ENCODE measurements around the gene FBXW5.
A peak's percentile ranks its signal among the peaks of the same experiment; 100 is the strongest.

FBXW5 gene

DNA sequence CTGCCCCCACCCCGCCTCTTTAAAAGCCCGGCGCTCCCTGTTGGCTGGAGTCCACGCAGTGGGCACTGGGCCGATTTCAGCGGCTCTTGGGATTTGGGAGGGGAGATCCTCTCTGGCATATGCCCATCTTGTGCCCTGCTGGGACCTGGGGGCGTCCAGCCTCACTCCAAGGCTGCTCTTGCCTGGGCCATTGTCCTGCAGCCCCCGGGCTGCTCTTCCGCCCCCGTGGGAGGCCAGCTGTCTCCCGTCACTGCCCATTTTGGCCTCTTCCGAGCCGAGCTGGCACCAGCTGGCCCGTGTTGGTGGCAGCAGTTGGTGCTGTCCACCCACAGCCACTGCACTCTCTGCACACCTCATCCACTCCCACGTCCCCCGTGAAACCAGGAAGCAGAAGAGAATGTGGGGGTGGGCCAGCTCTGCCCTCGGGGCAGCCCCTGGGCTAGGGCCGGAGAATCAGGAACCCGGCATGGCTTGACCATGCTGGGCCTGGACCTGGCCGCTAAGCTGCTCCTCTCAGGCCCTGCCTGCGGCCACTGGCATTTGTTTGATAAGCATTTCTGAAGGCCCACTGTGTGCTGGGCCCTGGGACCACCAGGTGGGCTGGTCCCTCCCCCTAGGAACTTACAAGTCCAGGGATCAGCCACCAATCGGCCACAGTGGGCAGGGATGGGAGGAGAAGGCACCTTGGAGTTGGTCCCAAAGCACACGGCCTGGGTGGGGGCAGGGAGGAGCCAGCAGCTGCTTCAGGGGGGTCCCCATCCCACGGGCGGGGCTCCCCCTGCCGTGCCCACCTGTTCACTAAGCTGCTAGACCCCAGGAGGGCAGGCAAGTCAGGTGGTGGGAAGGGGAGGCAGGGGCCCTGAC lies 2.7 kb upstream of the FBXW5 start:
- no peak for ATAC-seq

DNA sequence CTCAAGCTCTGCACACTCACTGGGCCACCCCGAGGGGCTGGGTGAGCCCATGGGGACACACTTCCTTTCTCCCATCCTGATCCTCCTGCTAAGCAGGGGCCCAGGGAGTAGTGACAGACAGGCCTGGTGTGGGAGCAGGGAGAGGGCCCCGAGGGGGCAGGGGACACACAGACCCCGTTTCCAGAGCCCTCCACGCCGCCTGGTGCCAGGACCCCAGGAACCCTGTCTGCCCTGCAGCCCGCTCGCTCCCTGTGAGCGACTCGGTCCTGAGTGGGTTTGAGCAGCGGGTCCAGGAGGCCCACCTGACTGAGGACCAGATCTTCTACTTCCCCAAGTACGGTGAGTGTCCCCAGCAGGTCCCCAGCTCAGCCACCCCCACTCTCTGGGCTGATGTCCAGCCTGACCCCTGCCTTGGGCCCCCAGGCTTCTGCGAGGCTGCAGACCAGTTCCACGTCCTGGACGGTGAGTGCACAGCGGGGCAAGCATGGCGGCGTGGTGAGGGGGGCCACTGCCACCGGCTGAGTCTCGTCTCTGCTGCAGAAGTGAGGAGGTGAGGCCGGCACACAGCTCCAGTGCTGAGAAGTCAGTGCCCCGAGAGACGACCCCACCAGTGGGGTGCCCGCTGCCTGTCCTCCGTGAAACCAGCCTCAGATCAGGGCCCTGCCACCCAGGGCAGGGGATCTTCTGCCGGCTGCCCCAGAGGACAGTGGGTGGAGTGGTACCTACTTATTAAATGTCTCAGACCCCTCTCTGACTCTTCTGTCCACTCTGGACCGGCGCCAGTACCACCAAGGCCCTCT lies 1.9 kb upstream of the FBXW5 start:
- no peak for ATAC-seq

DNA sequence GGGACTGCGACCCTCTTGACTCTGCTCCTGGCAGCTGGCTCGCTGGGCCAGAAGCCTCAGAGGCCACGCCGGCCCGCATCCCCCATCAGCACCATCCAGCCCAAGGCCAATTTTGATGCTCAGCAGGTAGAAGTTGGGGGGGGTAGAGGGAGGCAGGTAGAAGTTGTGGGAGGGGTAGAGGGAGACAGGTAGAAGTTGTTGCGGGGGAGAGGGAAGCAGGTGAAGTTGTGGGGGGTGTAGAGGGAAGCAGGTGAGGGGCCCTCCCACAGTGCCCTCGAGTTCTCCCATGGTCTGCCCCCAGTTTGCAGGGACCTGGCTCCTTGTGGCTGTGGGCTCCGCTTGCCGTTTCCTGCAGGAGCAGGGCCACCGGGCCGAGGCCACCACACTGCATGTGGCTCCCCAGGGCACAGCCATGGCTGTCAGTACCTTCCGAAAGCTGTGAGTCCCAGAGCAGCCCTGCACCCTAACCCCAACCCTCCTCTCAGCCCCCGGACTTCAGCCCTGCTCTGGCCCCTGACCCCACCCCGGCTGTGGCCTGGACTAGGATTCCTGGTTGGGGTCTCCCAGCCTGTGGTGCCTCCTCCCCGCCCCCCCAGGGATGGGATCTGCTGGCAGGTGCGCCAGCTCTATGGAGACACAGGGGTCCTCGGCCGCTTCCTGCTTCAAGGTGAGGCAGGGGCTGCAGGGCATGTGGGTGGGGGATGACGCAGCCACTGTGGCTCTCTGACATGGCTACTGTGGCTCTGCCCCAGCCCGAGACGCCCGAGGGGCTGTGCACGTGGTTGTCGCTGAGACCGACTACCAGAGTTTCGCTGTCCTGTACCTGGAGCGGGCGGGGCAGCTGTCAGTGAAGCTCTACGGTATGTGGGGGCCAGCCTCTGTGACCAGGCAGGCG lies 1.0 kb upstream of the FBXW5 start:
- ATAC-seq: no peak

DNA sequence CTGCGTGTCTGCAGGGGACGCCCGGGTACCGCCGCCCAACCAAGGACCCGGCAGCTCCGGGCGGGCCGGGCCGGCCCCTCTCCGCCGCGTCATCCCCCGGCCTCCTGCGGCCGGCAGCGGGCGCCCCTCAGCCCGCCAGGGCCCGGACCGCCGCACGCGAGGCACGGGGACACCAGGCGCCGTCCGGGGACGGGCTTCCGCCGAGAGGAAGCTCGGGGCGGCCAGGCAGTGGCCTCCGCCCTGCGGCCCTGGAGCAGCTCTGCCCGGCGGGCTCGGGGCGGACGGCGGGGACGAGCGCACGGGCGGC lies 373 bp downstream of the FBXW5 start:
- ATAC-seq: peak; percentile 33 to 39

DNA sequence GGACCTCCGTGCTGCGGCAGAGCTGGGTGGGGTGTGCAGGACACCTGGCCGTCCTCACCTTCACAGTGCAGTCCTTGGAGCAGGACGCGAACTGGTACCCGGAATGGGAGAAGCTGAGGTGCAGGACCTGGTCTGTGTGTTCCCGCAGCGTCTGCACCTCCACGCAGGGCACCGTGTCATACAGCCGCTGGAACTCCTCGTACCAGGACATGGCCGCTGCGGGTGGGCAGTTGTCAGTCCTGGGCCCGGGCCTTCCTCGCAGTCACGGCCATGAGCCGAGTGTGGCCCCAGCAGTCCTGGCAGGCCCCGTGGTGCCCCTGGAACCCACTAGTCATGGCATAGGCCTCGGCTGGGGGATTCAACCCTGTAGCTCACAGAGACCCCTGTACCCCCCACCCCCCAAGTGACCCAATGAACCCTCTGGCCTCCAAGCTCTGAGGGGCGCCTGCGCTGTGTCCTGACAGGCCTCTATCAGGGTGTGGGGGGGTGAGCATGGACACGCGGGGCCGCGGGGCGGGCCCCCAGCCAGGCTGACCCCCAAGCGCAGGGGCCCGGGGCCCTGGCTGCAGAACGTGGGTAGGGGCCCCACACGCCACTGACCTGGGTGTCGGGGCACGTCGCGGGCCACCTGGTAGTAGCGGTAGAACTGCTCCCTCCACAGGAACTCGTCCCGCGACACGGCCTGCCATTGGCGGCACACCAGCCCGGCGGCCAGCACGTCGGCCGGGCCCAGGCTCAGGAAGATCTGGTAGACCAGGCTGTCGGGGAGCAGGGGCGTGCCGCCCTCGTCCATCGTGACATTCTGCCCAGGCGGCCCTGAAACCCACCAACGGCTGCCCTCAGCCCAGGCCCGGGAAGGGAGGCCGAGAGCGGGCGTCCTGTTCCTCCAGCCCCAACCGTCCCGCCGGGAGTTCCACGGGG lies 987 bp downstream of the FBXW5 start:
- ATAC-seq: peak; percentile 16 to 25

DNA sequence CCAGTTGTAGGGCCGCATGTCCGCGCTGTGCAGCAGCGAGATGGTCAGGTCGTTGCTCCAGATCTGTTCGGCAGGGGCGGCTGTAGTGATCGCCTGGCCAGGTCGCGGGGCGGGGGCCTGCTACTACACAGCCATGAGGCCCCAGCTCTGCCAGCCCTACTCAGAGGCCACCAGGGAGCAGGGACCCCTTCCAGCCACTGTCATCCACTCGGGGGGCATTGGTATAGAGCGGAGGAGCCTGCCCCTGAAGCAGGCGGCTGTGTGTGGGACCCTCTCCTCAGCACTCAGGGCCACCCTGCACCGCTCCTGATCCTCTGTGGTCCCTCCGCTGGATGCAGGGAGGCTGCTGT lies 1.7 kb downstream of the FBXW5 start:
- ATAC-seq: no peak

DNA sequence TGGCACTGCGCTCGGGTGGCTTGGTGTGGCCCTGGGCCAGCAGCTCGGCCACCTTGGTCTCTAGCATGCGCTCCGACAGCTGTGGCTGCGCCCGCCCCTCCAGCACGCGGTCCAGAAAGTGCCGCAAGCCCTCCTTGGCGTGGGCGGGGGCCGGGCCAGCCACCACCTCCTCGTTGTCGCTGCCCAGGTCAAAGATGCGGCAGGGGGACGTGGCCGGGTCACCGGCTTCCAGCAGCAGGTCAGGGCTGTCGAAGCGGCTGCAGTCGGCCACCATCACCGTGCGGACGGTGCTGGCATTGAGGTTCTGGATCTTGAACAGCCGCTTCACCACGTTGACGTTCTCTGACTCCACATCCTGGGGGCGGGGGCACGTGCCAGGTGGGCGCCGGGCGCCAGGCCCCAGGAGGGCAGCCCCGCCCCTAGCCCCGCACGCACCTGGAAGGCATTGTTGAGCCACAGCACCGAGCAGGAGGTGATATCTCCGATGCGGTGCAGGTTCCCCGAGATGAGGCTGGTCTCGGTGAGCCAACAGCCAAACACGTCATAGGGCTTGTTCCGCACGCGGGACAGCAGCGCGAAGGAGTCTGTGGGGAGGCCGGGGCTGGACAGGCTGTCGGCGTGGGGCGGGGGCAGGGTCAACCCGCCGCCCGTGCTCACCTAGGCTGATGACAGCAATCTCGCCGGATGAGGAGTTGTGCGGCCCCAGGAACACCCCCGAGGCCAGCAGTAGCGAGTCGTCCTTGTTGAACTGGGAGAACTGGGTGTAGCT lies 2.2 kb downstream of the FBXW5 start:
- ATAC-seq: no peak

DNA sequence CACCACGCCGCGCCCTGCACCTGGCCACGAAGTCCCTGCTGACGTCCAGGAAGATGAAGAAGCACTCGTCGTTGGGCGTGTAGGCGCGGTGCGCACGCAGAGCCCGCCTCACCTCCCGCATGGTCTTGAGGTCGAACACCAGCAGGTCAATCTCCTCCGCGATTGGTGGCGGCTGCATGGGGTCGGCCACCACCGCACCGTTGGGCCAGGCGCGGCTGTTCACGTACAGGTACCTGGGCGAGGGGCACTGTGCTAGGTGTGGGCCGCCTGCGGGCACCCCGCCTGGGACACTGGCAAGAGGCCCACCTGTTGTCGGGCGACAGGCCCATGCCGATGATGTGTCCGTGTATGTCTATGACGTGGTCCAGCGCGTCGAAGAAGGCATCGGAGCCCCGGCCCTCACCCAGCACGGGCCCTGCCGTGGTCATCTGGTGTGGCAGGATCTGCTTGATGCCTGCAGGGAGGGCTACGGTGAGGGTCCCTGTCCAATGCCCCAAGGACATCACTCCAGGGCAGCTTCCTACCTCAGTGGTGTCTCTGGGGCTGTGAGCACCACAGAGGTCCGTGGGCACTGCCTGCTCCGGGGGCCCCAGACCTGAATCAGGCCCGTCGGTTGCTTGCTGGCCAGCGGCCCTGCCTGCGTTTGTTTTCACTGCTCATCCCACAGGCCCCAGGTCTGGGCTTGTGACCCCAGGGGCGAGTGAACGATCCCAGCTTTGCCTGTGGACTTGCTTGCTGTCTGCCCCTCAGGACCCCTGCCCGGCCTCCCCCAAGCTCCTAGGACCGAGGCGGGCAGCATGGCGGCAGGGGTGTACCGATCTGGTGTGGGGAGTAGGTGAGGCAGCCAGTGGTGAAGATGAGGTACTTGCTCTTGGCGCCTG lies 3.1 kb downstream of the FBXW5 start:
- no peak for ATAC-seq

DNA sequence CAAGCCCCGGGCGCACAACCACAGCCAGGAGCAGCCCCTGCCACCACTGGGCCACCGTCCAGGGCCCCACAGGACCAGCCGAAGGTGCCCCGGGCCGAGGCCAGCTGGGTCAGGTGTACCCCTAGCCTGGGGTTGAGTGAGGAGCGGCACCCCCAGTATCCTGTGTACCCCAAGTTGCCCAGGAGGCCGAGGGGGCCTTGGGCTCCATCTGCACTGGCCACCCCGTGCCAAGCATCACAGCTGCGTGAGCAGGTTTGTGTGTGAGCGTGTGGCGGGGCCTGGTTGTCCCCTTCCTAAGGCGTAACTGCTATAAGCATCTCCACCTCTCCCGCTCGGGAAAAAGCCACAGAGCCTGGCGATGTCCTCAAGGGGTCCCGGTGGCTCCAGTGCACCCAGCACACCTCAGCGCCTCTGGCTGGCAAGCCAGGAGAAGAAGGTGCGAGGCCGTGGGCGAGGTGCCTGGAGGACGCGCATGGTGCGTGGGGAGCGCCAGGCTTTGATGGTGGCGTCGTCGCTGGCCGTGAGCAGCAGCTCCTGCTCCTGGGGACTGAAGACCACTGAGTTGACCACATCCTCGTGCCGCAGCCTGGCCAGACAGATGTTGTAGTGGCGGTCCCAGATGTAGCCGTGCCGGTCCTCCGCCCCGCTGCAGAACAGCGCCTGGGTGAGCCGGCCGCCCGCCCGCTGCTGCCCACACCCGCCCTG lies 3.9 kb downstream of the FBXW5 start:
- no peak for ATAC-seq

DNA sequence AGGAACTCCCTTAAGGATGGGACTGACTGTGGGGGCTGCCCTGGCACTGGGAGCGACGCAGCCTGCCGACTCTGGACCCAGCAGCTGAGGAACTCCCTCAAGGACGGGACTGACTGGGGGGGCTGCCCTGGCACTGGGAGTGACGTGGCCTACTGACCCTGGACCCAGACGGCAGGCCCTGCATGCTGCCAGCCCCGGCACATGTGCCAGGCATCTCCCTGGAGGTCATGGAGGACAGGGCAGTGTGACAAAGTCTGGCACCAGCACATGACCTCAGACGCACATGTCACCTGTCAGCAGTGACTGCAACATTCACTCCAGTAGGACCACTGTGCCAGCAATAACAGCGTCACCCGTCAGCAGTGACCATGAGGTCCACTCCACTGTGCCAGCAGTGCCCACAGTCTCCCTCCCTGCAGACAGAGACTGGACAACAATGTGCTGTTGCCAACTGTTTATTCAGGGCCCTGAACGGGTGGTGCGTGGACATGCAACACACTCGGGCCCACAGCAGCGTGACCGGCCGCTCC lies 4.5 kb downstream of the FBXW5 start:
- ATAC-seq: no peak

DNA sequence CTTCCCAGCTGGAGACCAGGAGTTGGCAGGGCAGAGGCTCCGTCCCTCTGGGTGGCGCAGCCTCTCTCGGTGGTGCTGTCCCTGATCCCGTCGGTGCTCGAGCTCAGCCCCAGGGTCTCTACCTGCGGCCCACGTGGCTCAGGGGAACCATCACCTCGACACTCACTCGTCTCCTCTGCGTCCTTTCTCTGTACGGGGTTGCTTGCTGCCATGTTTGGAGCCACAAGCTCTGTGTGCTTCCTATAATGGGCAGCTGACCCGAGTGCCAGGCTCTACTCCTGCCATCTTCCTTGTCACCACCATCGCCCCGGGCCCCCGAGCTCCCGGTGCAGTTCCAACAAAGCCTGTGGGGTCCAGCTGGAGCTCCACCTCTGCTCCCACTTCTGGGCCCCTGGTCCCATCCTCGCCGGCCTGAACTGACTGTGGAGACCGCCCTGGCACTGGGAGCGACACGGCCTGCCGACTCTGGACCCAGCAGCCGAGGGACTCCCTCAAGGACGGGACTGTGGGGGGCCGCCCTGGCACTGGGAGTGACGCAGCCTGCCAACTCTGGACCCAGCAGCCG lies 5.0 kb downstream of the FBXW5 start:
- ATAC-seq: no peak

DNA sequence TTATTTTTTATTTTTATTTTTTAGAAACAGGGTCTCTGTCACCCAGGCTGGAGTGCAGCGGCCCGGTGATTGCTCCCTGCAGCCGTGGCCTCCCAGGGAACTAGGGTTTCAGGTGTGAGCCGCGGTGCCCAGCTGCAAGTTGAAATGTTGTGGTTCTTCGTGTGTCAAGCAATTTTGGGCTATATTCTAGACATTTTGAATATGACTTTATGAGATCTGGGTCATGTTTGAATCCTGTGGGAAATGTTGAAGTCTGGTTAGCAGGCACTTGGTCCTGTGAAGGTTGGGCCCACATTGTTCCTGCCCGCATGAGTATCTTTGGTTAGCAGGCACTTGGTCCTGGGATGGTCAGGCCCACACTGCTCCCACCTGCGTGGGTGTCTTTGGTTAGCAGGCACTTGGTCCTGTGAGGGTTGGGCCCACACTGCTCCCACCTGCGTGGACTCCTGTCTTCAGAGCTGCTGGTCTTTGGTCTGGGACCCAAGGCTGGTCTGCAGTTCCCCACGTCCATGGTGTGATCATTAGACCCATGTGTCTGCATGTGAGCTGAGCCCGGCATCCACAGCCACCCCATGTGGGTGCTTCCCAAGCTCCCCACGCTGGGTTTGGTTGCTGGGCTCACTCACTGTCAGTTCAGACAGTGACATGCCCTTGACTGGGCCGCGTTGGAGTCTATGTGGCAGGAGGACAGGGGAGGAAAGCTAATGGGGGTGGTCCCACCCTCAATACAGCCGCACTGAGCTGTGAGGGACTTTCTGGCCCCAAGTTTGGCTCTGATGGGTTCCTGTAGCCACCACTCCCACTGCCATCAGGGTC lies 7.1 kb downstream of the FBXW5 start:
- peak in 1 of 2 donors; percentile 7 for ATAC-seq

DNA sequence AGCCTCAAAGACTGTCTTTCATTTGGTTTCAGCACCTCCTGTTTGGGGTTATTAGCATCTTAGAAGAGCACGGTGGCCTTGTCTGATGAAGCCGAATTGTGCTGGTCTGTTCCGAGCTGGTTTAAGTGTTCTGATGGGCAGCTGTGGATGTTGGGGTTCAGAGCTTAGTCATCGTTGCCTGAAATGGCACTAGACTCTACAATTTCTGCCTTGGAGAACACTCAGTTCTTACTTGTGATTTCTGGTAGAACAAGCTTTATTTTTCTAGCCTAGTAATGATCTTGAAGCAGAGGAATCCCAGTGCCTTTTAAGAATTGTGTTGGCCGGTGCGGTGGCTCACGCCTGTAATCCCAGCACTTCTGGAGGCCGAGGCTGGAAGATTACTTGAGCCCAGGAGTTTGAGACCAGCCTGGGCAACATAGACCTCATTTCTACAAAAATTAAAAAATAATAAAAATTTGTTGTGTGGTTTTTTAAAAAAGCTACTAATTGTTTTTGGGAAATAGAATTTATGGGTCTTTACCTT lies 7.8 kb downstream of the FBXW5 start:
- ATAC-seq: no peak

DNA sequence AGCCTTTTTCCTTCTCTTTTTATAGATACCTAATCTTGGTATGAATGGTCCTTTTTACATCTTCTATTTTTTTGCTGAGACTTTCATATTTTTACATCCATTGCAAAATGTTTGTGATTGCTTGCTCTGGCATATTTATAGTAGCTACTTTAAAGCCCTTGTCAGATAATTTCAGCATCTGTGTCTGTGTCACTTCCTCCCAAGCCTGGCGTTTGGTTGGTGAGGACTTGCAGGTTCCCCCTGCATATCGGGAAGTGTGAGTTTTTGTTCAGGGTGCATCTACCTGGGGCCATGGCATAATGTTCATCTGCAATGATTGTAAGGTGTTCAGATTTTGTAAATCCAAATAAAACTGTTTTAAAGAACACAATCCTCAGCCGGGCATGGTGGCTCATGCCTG lies 8.9 kb downstream of the FBXW5 start:
- no peak for ATAC-seq

DNA sequence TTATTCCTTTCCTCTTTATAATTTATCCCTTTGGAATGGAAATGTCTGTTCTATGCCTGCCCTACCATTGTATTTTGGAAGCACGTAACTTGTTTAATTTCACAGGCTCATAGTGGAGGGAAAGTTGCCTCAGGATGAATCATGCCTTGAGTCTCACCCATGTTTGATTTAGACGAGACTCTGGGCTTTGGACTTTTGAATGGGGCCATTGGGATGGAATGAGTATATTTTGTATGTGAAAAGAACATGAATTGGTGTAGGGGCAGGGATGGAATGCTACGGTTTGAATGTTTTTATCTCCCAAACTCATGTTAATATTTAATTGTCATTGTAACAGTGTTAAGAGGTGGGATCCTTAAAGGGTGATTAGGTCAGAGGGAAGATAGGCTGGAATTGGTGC lies 10.3 kb downstream of the FBXW5 start:
- no peak for ATAC-seq

DNA sequence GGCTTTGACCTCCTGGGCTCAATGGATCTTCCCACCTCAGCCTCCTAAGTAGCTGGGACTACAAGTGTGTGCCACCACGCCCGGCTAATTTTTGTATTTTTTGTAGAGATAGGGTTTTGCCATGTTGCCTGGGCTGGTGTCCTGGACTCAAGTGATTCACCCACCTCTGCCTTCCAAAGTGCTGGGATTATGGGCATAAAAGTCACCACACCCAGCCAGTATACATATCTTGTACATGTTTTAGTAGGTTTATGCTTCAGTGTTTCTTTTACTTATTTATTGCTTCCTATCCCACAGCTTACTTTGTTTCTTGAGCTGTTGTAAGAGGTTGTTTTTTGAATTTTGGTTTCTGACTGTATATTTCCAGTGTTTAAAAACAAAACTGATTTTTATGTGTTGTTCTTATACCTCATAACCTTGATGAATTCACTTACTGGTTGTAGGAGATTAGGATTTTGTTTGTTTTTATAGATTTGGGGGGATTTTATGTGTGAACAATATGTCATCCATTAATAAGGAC lies 12.9 kb downstream of the FBXW5 start:
- ATAC-seq: no peak

DNA sequence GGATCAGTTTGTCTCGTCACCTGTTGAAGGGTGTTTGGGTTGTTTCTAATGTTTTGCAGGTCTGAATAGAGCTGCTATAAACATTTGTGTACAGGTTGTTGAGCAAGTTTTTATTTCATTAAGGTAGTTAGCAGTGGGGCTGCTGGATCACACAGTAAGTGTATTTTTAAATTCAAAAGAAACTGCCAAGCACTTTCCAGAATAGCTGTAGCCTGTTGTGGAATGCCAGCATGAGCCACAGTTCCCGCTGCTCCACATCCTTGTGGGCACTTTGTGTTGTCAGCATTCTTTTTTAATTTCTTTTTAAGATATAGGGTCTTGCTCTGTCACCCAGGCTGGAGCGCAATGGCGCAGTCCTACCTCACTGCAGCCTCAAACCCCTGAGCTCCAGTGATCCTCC lies 14.5 kb downstream of the FBXW5 start:
- no peak for ATAC-seq

DNA sequence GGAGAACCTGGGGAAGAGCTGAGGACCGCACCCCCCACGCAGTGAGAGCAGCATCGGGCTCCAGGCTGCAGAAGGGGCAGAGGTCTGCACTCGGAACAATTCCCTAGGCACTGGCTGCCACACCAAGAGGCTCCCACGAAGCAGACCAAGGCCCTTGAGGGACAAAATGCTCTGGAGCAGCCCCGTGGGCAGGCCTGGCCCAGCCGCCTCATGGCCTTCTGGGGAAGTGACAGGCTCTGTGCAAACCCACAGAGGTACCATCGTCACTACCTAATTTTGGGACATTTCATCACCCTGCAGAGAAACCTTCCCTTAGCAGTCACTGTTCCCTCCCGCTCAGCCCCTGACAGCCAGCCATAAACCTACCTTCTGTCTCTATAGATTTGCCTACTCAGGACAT lies 15.9 kb downstream of the FBXW5 start:
- ATAC-seq: peak in 1 of 2 donors; percentile 28

All from activated CD4-positive, CD25-positive, alpha-beta regulatory T cell treated with anti-CD3 and anti-CD28 coated beads, Interleukin-2, amount 50 U/mL, for 24 hours (primary cell).